GM18526 (cell line): ENCODE measurements around the gene ST6GALNAC3.

ENCODE experiments used
- POLR2A ChIP-seq: IDR thresholded peaks from 3 replicates; pipeline ENCODE4 v1.6.1; 2011; ENCODE audit not compliant: insufficient read length; ENCODE audit errors: extremely low read depth

The ST6GALNAC3 gene

GRCh38 chr1:76229279-76230005, 154.9 kb downstream of the ST6GALNAC3 start:
- no peak for TF ChIP-seq POLR2A

GRCh38 chr1:76230842-76231281, 156.3 kb downstream of the ST6GALNAC3 start:
- TF ChIP-seq POLR2A, result no peak

GRCh38 chr1:76231320-76231719, 156.8 kb downstream of the ST6GALNAC3 start:
- TF ChIP-seq POLR2A, result no peak

GRCh38 chr1:76232666-76233065, 158.1 kb downstream of the ST6GALNAC3 start:
- no peak for TF ChIP-seq POLR2A

- TF ChIP-seq POLR2A, result no peak
These were observed 159.5 kb downstream of the ST6GALNAC3 start for GRCh38 chr1:76234061-76234460.

- no peak for TF ChIP-seq POLR2A
These were observed 162.7 kb downstream of the ST6GALNAC3 start for GRCh38 chr1:76237211-76237610.

GRCh38 chr1:76238094-76238628, 163.6 kb downstream of the ST6GALNAC3 start:
- no peak for TF ChIP-seq POLR2A

- TF ChIP-seq POLR2A, result no peak
These were observed 164.9 kb downstream of the ST6GALNAC3 start for GRCh38 chr1:76239470-76239918.

GRCh38 chr1:76240316-76240715, 165.8 kb downstream of the ST6GALNAC3 start:
- no peak for TF ChIP-seq POLR2A

GRCh38 chr1:76247261-76247852, 172.8 kb downstream of the ST6GALNAC3 start:
- TF ChIP-seq POLR2A, result no peak

GRCh38 chr1:76250271-76250670, 175.7 kb downstream of the ST6GALNAC3 start:
- TF ChIP-seq POLR2A, result no peak

- TF ChIP-seq POLR2A, result no peak
These were observed 177.9 kb downstream of the ST6GALNAC3 start for GRCh38 chr1:76252431-76252830.

GRCh38 chr1:76254104-76255030, 179.8 kb downstream of the ST6GALNAC3 start:
- no peak for TF ChIP-seq POLR2A

- TF ChIP-seq POLR2A, result no peak
These were observed 182.0 kb downstream of the ST6GALNAC3 start for GRCh38 chr1:76256289-76257223.
